SK-N-SH (cell line): ENCODE results near the gene CASZ1. TPM values are rescaled to one million over a fixed set of nuclear protein-coding genes. Genes with fewer than 3 reads are reported as not detected.

Experiments
- CTCF ChIA-PET: fragments of 300-600, 350-600 bp; formaldehyde crosslinking; extraction: SDS; loops from one replicate; lab custom pipeline; 2021; lab: Yijun Ruan, JAX
- POLR2A ChIA-PET: fragments of 350-600 bp; sonication (Branson Sonifier 250); formaldehyde crosslinking; extraction: SDS; loops from one replicate; lab custom pipeline; 2020; ENCODE audit warnings: antibody characterized with exemption, inconsistent platforms; lab: Yijun Ruan, JAX
- DNase-seq: peaks from one replicate; pipeline ENCODE4 v3.0.0; 2012
- H2AFZ ChIP-seq: fragments of 200-600 bp; sonication (generic); 2 replicates; pipeline ENCODE4 v1.8.1; 2016; ENCODE audit warnings: antibody characterized with exemption, mild to moderate bottlenecking, low read depth
- H3F3A ChIP-seq: fragments of 200-600 bp; sonication (generic); replicated peaks from 2 replicates; pipeline ENCODE3; 2016; ENCODE audit warnings: antibody characterized with exemption, mild to moderate bottlenecking; ENCODE audit not compliant: insufficient read depth
- H3K27ac ChIP-seq, 2 experiments: fragments of 200-500 bp in 1 of 2; fragments of 200-600 bp in 1 of 2; sonication (Bioruptor generic) in 1 of 2; sonication (generic), shearing (Covaris generic) in 1 of 2; 2 replicates each; pipeline versions ENCODE4 v1.5.1 to v1.6.1; 2014 to 2016; ENCODE audit warnings: low read depth in 2 of 2, inconsistent platforms in 1 of 2, low read length in 1 of 2, mild to moderate bottlenecking in 1 of 2, mixed read lengths in 1 of 2
- H3K27me3 ChIP-seq: fragments of 200-600 bp; sonication (generic), shearing (Covaris generic); 2 replicates; pipeline ENCODE4 v1.6.1; 2016; ENCODE audit warnings: mixed run types; ENCODE audit not compliant: insufficient read depth
- H3K36me3 ChIP-seq, 2 experiments: fragments of 200-500 bp in 1 of 2; fragments of 200-600 bp in 1 of 2; sonication (Bioruptor generic) in 1 of 2; sonication (generic) in 1 of 2; replicated peaks in 1 of 2; 2 replicates each; pipeline versions ENCODE3 to v1.5.1; 2014 to 2016; ENCODE audit warnings: low read length in 1 of 2, mild to moderate bottlenecking in 1 of 2; ENCODE audit not compliant: insufficient read depth in 2 of 2, control insufficient read depth in 1 of 2
- H3K4me1 ChIP-seq, 2 experiments: fragments of 200-500 bp in 1 of 2; fragments of 200-600 bp in 1 of 2; sonication (Bioruptor generic) in 1 of 2; sonication (generic), shearing (Covaris generic) in 1 of 2; 2 replicates each; pipeline versions ENCODE4 v1.5.1 to v1.6.1; 2014 to 2016; ENCODE audit warnings: low read depth in 1 of 2, low read length in 1 of 2, mixed run types in 1 of 2; ENCODE audit not compliant: insufficient read depth in 2 of 2, control insufficient read depth in 1 of 2
- H3K4me2 ChIP-seq: fragments of 200-600 bp; sonication (generic), shearing (Covaris generic); 2 replicates; pipeline ENCODE4 v1.6.1; 2017; ENCODE audit warnings: mixed run types
- H3K4me3 ChIP-seq, 2 experiments: fragments of 200-500 bp in 1 of 2; fragments of 200-600 bp in 1 of 2; sonication (Bioruptor generic) in 1 of 2; sonication (generic), shearing (Covaris generic) in 1 of 2; 2 replicates each; pipeline versions ENCODE4 v1.5.1 to v1.8.1; 2014 to 2016; ENCODE audit warnings: low read depth in 2 of 2, inconsistent platforms in 1 of 2, low read length in 1 of 2, mild to moderate bottlenecking in 1 of 2, mixed read lengths in 1 of 2, moderate library complexity in 1 of 2
- H3K79me2 ChIP-seq: fragments of 200-600 bp; sonication (generic); 2 replicates; pipeline ENCODE4 v1.8.1; 2017; ENCODE audit warnings: mild to moderate bottlenecking; ENCODE audit not compliant: insufficient read depth
- H3K9ac ChIP-seq: fragments of 200-600 bp; sonication (generic); 2 replicates; pipeline ENCODE4 v1.6.1; 2017; ENCODE audit warnings: mixed run types
- H3K9me2 ChIP-seq: fragments of 200-600 bp; sonication (generic); 2 replicates; pipeline ENCODE4 v1.6.1; 2017; ENCODE audit warnings: mixed run types
- H3K9me3 ChIP-seq: fragments of 200-600 bp; sonication (generic); 2 replicates; pipeline ENCODE4 v1.6.1; 2017; ENCODE audit warnings: mixed run types, mild to moderate bottlenecking, moderate library complexity
- H4K20me1 ChIP-seq: fragments of 200-600 bp; sonication (generic); 2 replicates; pipeline ENCODE4 v1.6.1; 2017; ENCODE audit warnings: mild to moderate bottlenecking, mixed run types; ENCODE audit not compliant: insufficient read depth
- ELF1 ChIP-seq: IDR thresholded peaks from 2 replicates; pipeline ENCODE4 v1.4.0; 2012
- EP300 ChIP-seq, 2 experiments: IDR thresholded peaks; 2 replicates each; pipeline versions ENCODE4 v1.4.0 to v1.6.1; 2012; ENCODE audit warnings: borderline replicate concordance in 1 of 2, low read depth in 1 of 2, low read length in 1 of 2
- EZH2phosphoT487 ChIP-seq: fragments of 200-600 bp; sonication (generic); IDR thresholded peaks from 2 replicates; pipeline ENCODE4 v1.6.1; 2017; ENCODE audit warnings: low read depth, mixed run types, mild to moderate bottlenecking, antibody characterized with exemption, moderate library complexity, borderline replicate concordance
- FOSL2 ChIP-seq: IDR thresholded peaks from 2 replicates; pipeline ENCODE4 v1.4.0; 2012; ENCODE audit warnings: low read depth, mild to moderate bottlenecking, moderate library complexity, borderline replicate concordance
- FOXM1 ChIP-seq: IDR thresholded peaks from 2 replicates; pipeline ENCODE4 v1.4.0; 2012; ENCODE audit warnings: low read depth, mild to moderate bottlenecking
- GATA2 ChIP-seq: sonication (generic); formaldehyde crosslinking; IDR thresholded peaks from 2 replicates; pipeline ENCODE4 v1.5.0; 2020; ENCODE audit warnings: mild to moderate bottlenecking, missing genetic modification reagents
- IRF3 ChIP-seq: fragments of 150-350 bp; IDR thresholded peaks from 2 replicates; pipeline ENCODE4 v1.6.1; 2016; ENCODE audit warnings: mild to moderate bottlenecking, low read depth, low read length
- JUND ChIP-seq: IDR thresholded peaks from 2 replicates; pipeline ENCODE4 v1.4.0; 2012
- MAX ChIP-seq: IDR thresholded peaks from 2 replicates; pipeline ENCODE4 v1.4.0; 2012; ENCODE audit warnings: low read depth
- MEF2A ChIP-seq: IDR thresholded peaks from 2 replicates; pipeline ENCODE4 v1.4.0; 2012; ENCODE audit warnings: low read depth, borderline replicate concordance
- MXI1 ChIP-seq: IDR thresholded peaks from 2 replicates; pipeline ENCODE4 v1.6.1; 2012; ENCODE audit warnings: mild to moderate bottlenecking, low read depth, low read length, improper control_type of control experiment
- PBX3 ChIP-seq: IDR thresholded peaks from 2 replicates; pipeline ENCODE4; 2012
- REST ChIP-seq: IDR thresholded peaks from 2 replicates; pipeline ENCODE4 v1.6.1; 2012; ENCODE audit warnings: mild to moderate bottlenecking, low read depth, low read length, moderate library complexity
- SIN3A ChIP-seq: IDR thresholded peaks from 2 replicates; pipeline ENCODE4 v1.6.1; 2012; ENCODE audit warnings: low read depth, mild to moderate bottlenecking, low read length, moderate library complexity, borderline replicate concordance
- SMC3 ChIP-seq: IDR thresholded peaks from 2 replicates; pipeline ENCODE4 v1.6.1; 2012; ENCODE audit warnings: low read depth, low read length, improper control_type of control experiment
- USF2 ChIP-seq: fragments of 150-350 bp; IDR thresholded peaks from 2 replicates; pipeline ENCODE4 v1.6.1; 2017; ENCODE audit warnings: antibody characterized with exemption, low read length, low read depth, borderline replicate concordance
- YY1 ChIP-seq: IDR thresholded peaks from 2 replicates; pipeline ENCODE4 v1.4.0; 2012; ENCODE audit warnings: low read depth, mild to moderate bottlenecking
- WGBS: methylation state at CpG from one replicate; pipeline ENCODE4 v1.1.6; 2017; ENCODE audit warnings: low lambda C conversion rate; 5-methylcytosine and 5-hydroxymethylcytosine counted together
- polyA plus RNA-seq, 3 experiments: library from polyadenylated mRNA; depleted of rRNA; stranded (reverse); fragments of >200 nt; gene quantifications; 2 replicates each; pipeline ENCODE4 v1.2.3, GENCODE V29; 2012

The CASZ1 gene
- polyA plus RNA-seq, 1 of the 3 experiments (the other 2 are of a cell fraction): 0.51 TPM

- Histone ChIP-seq H3K4me3 (no peak overlapping the region), H3K27ac (no peak overlapping the region), H3K4me2 (no peak overlapping the region), H2AFZ (no peak overlapping the region), H3F3A (no peaks in the 10 kb centered on the region), H3K4me1 (peaks cover 0 to 25% of the 10 kb centered on the region in 2 experiments; a peak in 1 of 4 replicates), H3K79me2 (no peaks in the 10 kb centered on the region), H3K27me3 (no peaks in the 10 kb centered on the region), H4K20me1 (no peaks in the 10 kb centered on the region), H3K9me2 (no peaks in the 10 kb centered on the region), H3K9me3 (no peaks in the 10 kb centered on the region), H3K9ac (no peak overlapping the region), H3K36me3 (no peaks in the 10 kb centered on the region)
- no peak for TF ChIP-seq GATA2 (CRISPR knock-in tag)
- TF ChIP-seq EZH2phosphoT487: no peak
- no peak for TF ChIP-seq FOSL2
- TF ChIP-seq FOXM1: no peak
- TF ChIP-seq ELF1: no peak
- TF ChIP-seq JUND: no peak
- TF ChIP-seq IRF3: no peak
- no peak for TF ChIP-seq MXI1
- TF ChIP-seq EP300 (IDR thresholded peaks at IDR 0.05; ENCODE audit: borderline replicate concordance in 1 of 2, low read depth in 1 of 2, low read length in 1 of 2): no peak
- TF ChIP-seq MEF2A: no peak
- TF ChIP-seq YY1: no peak
- no peak for TF ChIP-seq SIN3A
- no peak for TF ChIP-seq PBX3
- no peak for TF ChIP-seq SMC3
- no peak for TF ChIP-seq REST
- no peak for TF ChIP-seq USF2
- no peak for TF ChIP-seq MAX
- no peak for DNase-seq
- POLR2A ChIA-PET: interaction anchor here (0.9 kb wide), 1 partner anchor 16 kb away, joined by 3 read pairs; no protein-coding TSS in a partner anchor
- 76% methylated on average over 9 of the region's 14 CpGs for WGBS
- CTCF ChIA-PET: interaction anchor here (1.0 to 1.8 kb wide), 7 partner anchors 10 to 244 kb away, joined by 3 to 7 read pairs (median 4); no protein-coding TSS in a partner anchor
Observed at GRCh38 chr1:10751561-10752085, 44.8 kb downstream of the CASZ1 start.
